ENCODE data around the gene CAPZA2. TPM values are rescaled to one million over a fixed set of nuclear protein-coding genes. Genes with fewer than 3 reads are reported as not detected.
A peak's percentile ranks its signal among the peaks of the same experiment; 100 is the strongest.

CAPZA2 gene
- total RNA-seq, 1 experiment from 2014 or later = 157 TPM

- Histone ChIP-seq H3K36me3 (no peaks in the 10 kb centered on the region), H3K4me1 (replicated peaks) (no peaks in the 10 kb centered on the region), H3K9me3 (replicated peaks) (no peaks in the 10 kb centered on the region), H3K27ac (no peak overlapping the region), H3K4me3 (no peak overlapping the region), H3K27me3 (replicated peaks) (no peaks in the 10 kb centered on the region)
- no peak for DNase-seq (ENCODE audit: low read depth in 1 of 2, low spot score in 2 of 2)
These were observed 24.8 kb upstream of the CAPZA2 start for GRCh38 chr7:116837586-116837985.

- no peak overlapping the region for H3K4me3 ChIP-seq
- H3K4me1 ChIP-seq (replicated peaks) = 0 out of 2 replicates have a peak, but pooled peaks cover 4% of the 10 kb centered on the region
- no peaks in the 10 kb centered on the region for H3K9me3 ChIP-seq (replicated peaks)
- H3K27me3 ChIP-seq (replicated peaks) = no peaks in the 10 kb centered on the region
- H3K36me3 ChIP-seq = no peaks in the 10 kb centered on the region
- H3K27ac ChIP-seq = no peak overlapping the region
- DNase-seq (ENCODE audit: low read depth in 1 of 2, low spot score in 2 of 2) = no peak
These were observed 22.1 kb upstream of the CAPZA2 start for GRCh38 chr7:116840256-116840655.

- no peaks in the 10 kb centered on the region for H3K27me3 ChIP-seq (replicated peaks)
- H3K9me3 ChIP-seq (replicated peaks) = no peaks in the 10 kb centered on the region
- no peak overlapping the region for H3K4me3 ChIP-seq
- DNase-seq (ENCODE audit: low read depth in 1 of 2, low spot score in 2 of 2) = no peak
- no peak overlapping the region for H3K27ac ChIP-seq
- 0 out of 2 replicates have a peak, but pooled peaks cover 4% of the 10 kb centered on the region for H3K4me1 ChIP-seq (replicated peaks)
- no peaks in the 10 kb centered on the region for H3K36me3 ChIP-seq
These were observed 20.0 kb upstream of the CAPZA2 start for GRCh38 chr7:116842371-116842770.

GRCh38 chr7:116843378-116843777, 19.0 kb upstream of the CAPZA2 start:
- no peaks in the 10 kb centered on the region for H3K9me3 ChIP-seq (replicated peaks)
- no peaks in the 10 kb centered on the region for H3K27me3 ChIP-seq (replicated peaks)
- no peak overlapping the region for H3K27ac ChIP-seq
- no peaks in the 10 kb centered on the region for H3K36me3 ChIP-seq
- no peak overlapping the region for H3K4me3 ChIP-seq
- 0 out of 2 replicates have a peak, but pooled peaks cover 4% of the 10 kb centered on the region for H3K4me1 ChIP-seq (replicated peaks)
- DNase-seq (ENCODE audit: low read depth in 1 of 2, low spot score in 2 of 2) = no peak

GRCh38 chr7:116851175-116851574, 11.2 kb upstream of the CAPZA2 start:
- H3K4me3 ChIP-seq = no peak overlapping the region
- no peak overlapping the region for H3K27ac ChIP-seq
- H3K4me1 ChIP-seq (replicated peaks) = no peaks in the 10 kb centered on the region
- no peaks in the 10 kb centered on the region for H3K27me3 ChIP-seq (replicated peaks)
- DNase-seq (ENCODE audit: low read depth in 1 of 2, low spot score in 2 of 2) = no peak
- H3K9me3 ChIP-seq (replicated peaks) = no peaks in the 10 kb centered on the region
- no peaks in the 10 kb centered on the region for H3K36me3 ChIP-seq

- Histone ChIP-seq H3K27ac (no peak overlapping the region), H3K4me3 (no peak overlapping the region), H3K36me3 (no peaks in the 10 kb centered on the region), H3K27me3 (replicated peaks) (no peaks in the 10 kb centered on the region; the same call in 1 of the 2 replicates), H3K9me3 (replicated peaks) (no peaks in the 10 kb centered on the region), H3K4me1 (replicated peaks) (no peaks in the 10 kb centered on the region)
- no peak for DNase-seq (ENCODE audit: low read depth in 1 of 2, low spot score in 2 of 2)
These were observed 10.7 kb upstream of the CAPZA2 start for GRCh38 chr7:116851671-116852070.

GRCh38 chr7:116854132-116854531, 8.3 kb upstream of the CAPZA2 start:
- Histone ChIP-seq H3K4me3 (no peak overlapping the region), H3K9me3 (replicated peaks) (no peaks in the 10 kb centered on the region)
- DNase-seq (ENCODE audit: low read depth in 1 of 2, low spot score in 2 of 2) = no peak

GRCh38 chr7:116857052-116857451, 5.3 kb upstream of the CAPZA2 start:
- DNase-seq (ENCODE audit: low read depth in 1 of 2, low spot score in 2 of 2) = no peak
- H3K9me3 ChIP-seq (replicated peaks) = no peaks in the 10 kb centered on the region
- H3K36me3 ChIP-seq = no peaks in the 10 kb centered on the region
- no peak overlapping the region for H3K4me3 ChIP-seq
- H3K4me1 ChIP-seq (replicated peaks) = peaks cover 3% of the 10 kb centered on the region
- H3K27ac ChIP-seq = no peak overlapping the region
- H3K27me3 ChIP-seq (replicated peaks) = no peaks in the 10 kb centered on the region; the same call in 1 of the 2 replicates

More at GRCh38 chr7:116854132-116854531, 8.3 kb upstream of the CAPZA2 start:
- H3K27me3 ChIP-seq (replicated peaks) = no peaks in the 10 kb centered on the region; the same call in 1 of the 2 replicates
- H3K36me3 ChIP-seq = no peaks in the 10 kb centered on the region
- H3K4me1 ChIP-seq (replicated peaks) = no peaks in the 10 kb centered on the region
- no peak overlapping the region for H3K27ac ChIP-seq

GRCh38 chr7:116859323-116859722, 3.1 kb upstream of the CAPZA2 start:
- Histone ChIP-seq H3K27ac (no peak overlapping the region), H3K4me1 (replicated peaks) (peaks cover 5% of the 10 kb centered on the region)

GRCh38 chr7:116861717-116862116, 670 bp upstream of the CAPZA2 start:
- H3K27ac ChIP-seq = no peak overlapping the region
- H3K4me1 ChIP-seq (replicated peaks) = peaks cover 5% of the 10 kb centered on the region
- H3K4me3 ChIP-seq = peak overlapping the region; percentile 100
- H3K9me3 ChIP-seq (replicated peaks) = no peaks in the 10 kb centered on the region
- H3K36me3 ChIP-seq = peaks cover 3% of the 10 kb centered on the region
- no peak for DNase-seq (ENCODE audit: low read depth in 1 of 2, low spot score in 2 of 2)
- H3K27me3 ChIP-seq (replicated peaks) = no peaks in the 10 kb centered on the region; the same call in 1 of the 2 replicates

More at GRCh38 chr7:116859323-116859722, 3.1 kb upstream of the CAPZA2 start:
- no peaks in the 10 kb centered on the region for H3K9me3 ChIP-seq (replicated peaks)
- H3K27me3 ChIP-seq (replicated peaks) = no peaks in the 10 kb centered on the region; the same call in 1 of the 2 replicates
- no peak overlapping the region for H3K4me3 ChIP-seq
- peaks cover 3% of the 10 kb centered on the region for H3K36me3 ChIP-seq
- no peak for DNase-seq (ENCODE audit: low read depth in 1 of 2, low spot score in 2 of 2)

- peak in 1 of 2 experiments; percentile 48 for DNase-seq (ENCODE audit: low read depth in 1 of 2, low spot score in 2 of 2)
- Histone ChIP-seq H3K27ac (peak overlapping the region; percentile 85), H3K4me3 (peak overlapping the region; percentile 100), H3K27me3 (replicated peaks) (no peaks in the 10 kb centered on the region), H3K4me1 (replicated peaks) (peaks cover 5% of the 10 kb centered on the region), H3K9me3 (replicated peaks) (no peaks in the 10 kb centered on the region), H3K36me3 (peaks cover 3% of the 10 kb centered on the region)
These were observed 724 bp downstream of the CAPZA2 start for GRCh38 chr7:116862951-116863670.

GRCh38 chr7:116863936-116864500, 1.6 kb downstream of the CAPZA2 start:
- no peak for DNase-seq (ENCODE audit: low read depth in 1 of 2, low spot score in 2 of 2)
- Histone ChIP-seq H3K9me3 (replicated peaks) (no peaks in the 10 kb centered on the region), H3K27ac (no peak overlapping the region), H3K27me3 (replicated peaks) (no peaks in the 10 kb centered on the region), H3K4me1 (replicated peaks) (peaks cover 5% of the 10 kb centered on the region), H3K4me3 (peak overlapping the region; percentile 100), H3K36me3 (peaks cover 3% of the 10 kb centered on the region)

GRCh38 chr7:116871061-116871700, 8.8 kb downstream of the CAPZA2 start:
- H3K27me3 ChIP-seq (replicated peaks) = no peaks in the 10 kb centered on the region
- peaks cover 26% of the 10 kb centered on the region for H3K36me3 ChIP-seq
- DNase-seq (ENCODE audit: low read depth in 1 of 2, low spot score in 2 of 2) = no peak
- no peak overlapping the region for H3K4me3 ChIP-seq
- H3K27ac ChIP-seq = no peak overlapping the region
- no peaks in the 10 kb centered on the region for H3K9me3 ChIP-seq (replicated peaks)
- H3K4me1 ChIP-seq (replicated peaks) = no peaks in the 10 kb centered on the region; the same call in 1 of the 2 replicates

- no peaks in the 10 kb centered on the region for H3K9me3 ChIP-seq (replicated peaks)
- H3K27me3 ChIP-seq (replicated peaks) = no peaks in the 10 kb centered on the region
- peaks cover 35% of the 10 kb centered on the region for H3K36me3 ChIP-seq
- no peak overlapping the region for H3K27ac ChIP-seq
- no peak overlapping the region for H3K4me3 ChIP-seq
- DNase-seq (ENCODE audit: low read depth in 1 of 2, low spot score in 2 of 2) = no peak
- no peaks in the 10 kb centered on the region; the same call in 1 of the 2 replicates for H3K4me1 ChIP-seq (replicated peaks)
These were observed 9.6 kb downstream of the CAPZA2 start for GRCh38 chr7:116872026-116872425.
